Parathyroid adenoma (tissue), 2 donors: ENCODE results near the gene FBXO11.
"Not testable (repeated sequence)": the region's sequence is repeated elsewhere in the genome, so short reads cannot be mapped to it uniquely, and the experiment has no call there.

Source experiments
- H2AFZ ChIP-seq: fragments of 300-600 bp; sonication (generic); one replicate; pipeline ENCODE4 v1.7.0; 2017; ENCODE audit warnings: antibody characterized with exemption, mild to moderate bottlenecking
- H3K27ac ChIP-seq: fragments of 300-600 bp; sonication (generic); one replicate; pipeline ENCODE4 v1.7.0; 2017
- H3K27me3 ChIP-seq: fragments of 300-600 bp; sonication (generic); one replicate; pipeline ENCODE4 v1.7.0; 2017; ENCODE audit warnings: low read length; ENCODE audit not compliant: control insufficient read depth, insufficient read depth
- H3K36me3 ChIP-seq: fragments of 300-600 bp; sonication (generic); one replicate; pipeline ENCODE4 v1.7.0; 2017; ENCODE audit warnings: low read length; ENCODE audit not compliant: control insufficient read depth, insufficient read depth
- H3K4me1 ChIP-seq: fragments of 300-600 bp; sonication (generic); one replicate; pipeline ENCODE4 v1.7.0; 2017; ENCODE audit warnings: control low read depth
- H3K4me2 ChIP-seq: fragments of 300-600 bp; sonication (generic); one replicate; pipeline ENCODE4 v1.7.0; 2017; ENCODE audit warnings: low read length
- H3K4me3 ChIP-seq: fragments of 300-600 bp; sonication (generic); one replicate; pipeline ENCODE4 v1.7.0; 2017; ENCODE audit warnings: low read depth, low read length
- H3K79me2 ChIP-seq: fragments of 300-600 bp; sonication (generic); one replicate; pipeline ENCODE4 v1.7.0; 2017; ENCODE audit warnings: control low read depth
- H3K9ac ChIP-seq: fragments of 300-600 bp; sonication (generic); one replicate; pipeline ENCODE4 v1.7.0; 2017; ENCODE audit warnings: mild to moderate bottlenecking
- H3K9me3 ChIP-seq: fragments of 300-600 bp; sonication (generic); one replicate; pipeline ENCODE4 v1.7.0; 2017; ENCODE audit warnings: low read length; ENCODE audit not compliant: control insufficient read depth
- CTCF ChIP-seq: fragments of 300-600 bp; sonication (generic); IDR thresholded peaks from one replicate; pipeline ENCODE4 v1.7.0; 2017; ENCODE audit warnings: antibody characterized with exemption, mild to moderate bottlenecking
- donor health status: primary hyperparathyroidism.

The FBXO11 gene

GRCh38 chr2:47916412-47916811, 10.1 kb upstream of the FBXO11 start:
- H3K4me2 ChIP-seq, result no peak overlapping the region

DNA sequence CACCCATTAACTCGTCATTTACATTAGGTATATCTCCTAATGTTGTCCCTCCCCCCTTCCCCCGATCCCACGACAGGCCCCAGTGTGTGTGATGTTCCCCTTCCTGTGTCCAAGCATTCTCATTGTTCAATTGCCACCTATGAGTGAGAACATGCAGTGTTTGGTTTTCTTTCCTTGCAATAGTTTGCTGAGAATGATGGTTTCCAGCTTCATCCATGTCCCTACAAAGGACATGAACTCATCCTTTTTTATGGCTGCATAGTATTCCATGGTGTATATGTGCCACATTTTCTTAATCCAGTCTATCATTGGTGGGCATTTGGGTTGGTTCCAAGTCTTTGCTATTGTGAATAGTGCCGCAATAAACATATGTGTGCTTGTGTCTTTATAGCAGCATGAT, 4.4 kb upstream of the FBXO11 start:
- H3K27ac ChIP-seq, H3K4me3 ChIP-seq, H2AFZ ChIP-seq: not testable (repeated sequence)

More at GRCh38 chr2:47916412-47916811, 10.1 kb upstream of the FBXO11 start:
- H3K36me3 ChIP-seq, result no peaks in the 10 kb centered on the region
- H3K4me1 ChIP-seq, result no peaks in the 10 kb centered on the region
- H3K79me2 ChIP-seq, result no peaks in the 10 kb centered on the region
- no peak overlapping the region for H2AFZ ChIP-seq
- H3K27me3 ChIP-seq, result no peaks in the 10 kb centered on the region
- no peak for TF ChIP-seq CTCF
- H3K9ac ChIP-seq, result no peak overlapping the region
- no peak overlapping the region for H3K4me3 ChIP-seq
- H3K9me3 ChIP-seq, result no peaks in the 10 kb centered on the region
- no peak overlapping the region for H3K27ac ChIP-seq

GRCh38 chr2:47908682-47909081, 2.4 kb upstream of the FBXO11 start:
- TF ChIP-seq CTCF, result no peak
- Histone ChIP-seq H3K9me3 (no peaks in the 10 kb centered on the region), H3K4me3 (no peak overlapping the region), H3K27me3 (no peaks in the 10 kb centered on the region), H3K9ac (no peak overlapping the region), H3K36me3 (no peaks in the 10 kb centered on the region), H3K4me2 (no peak overlapping the region), H2AFZ (no peak overlapping the region), H3K4me1 (no peaks in the 10 kb centered on the region), H3K27ac (no peak overlapping the region), H3K79me2 (peaks cover 12% of the 10 kb centered on the region)

More for the DNA sequence above, 4.4 kb upstream of the FBXO11 start:
- H3K79me2 ChIP-seq, H3K9ac ChIP-seq, H3K4me1 ChIP-seq, H3K4me2 ChIP-seq, H3K27me3 ChIP-seq, H3K9me3 ChIP-seq, H3K36me3 ChIP-seq: not testable (repeated sequence)

DNA sequence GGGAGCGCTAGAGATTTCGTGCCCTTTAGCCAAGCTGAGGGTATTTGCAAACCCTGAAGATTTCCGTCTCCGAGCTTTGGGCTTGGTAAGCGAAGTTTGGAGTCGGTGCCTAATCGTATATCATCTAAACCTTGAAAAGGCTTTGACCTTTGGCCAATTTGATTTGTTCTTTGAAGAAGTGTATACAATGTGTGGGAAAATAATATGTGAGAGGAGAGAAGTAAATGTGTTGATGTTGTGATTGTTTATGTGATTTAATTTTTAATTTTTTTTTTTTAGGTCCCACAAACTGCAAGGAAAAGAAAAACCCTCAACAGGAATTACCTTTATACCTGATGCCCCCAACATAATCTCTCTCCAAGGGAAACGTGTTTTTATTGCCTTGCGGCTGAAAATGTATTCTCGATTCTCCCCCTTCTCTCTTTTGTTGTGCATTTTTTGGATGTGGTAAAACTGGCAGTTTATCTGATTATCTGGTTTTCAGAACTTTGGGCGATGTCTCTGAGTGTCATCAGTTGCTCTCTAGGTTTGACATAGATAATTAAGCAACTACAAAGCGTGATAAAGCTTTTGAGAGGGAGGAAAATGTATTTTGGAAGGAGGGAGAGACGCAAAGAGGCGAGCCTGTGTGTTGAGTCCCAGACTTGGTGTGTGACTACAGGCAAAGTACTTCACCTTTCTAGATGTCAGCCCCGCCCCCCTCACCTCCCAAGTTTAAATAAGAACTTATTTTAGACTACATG, 912 bp upstream of the FBXO11 start:
- peak overlapping the region; percentile 89 for H3K4me2 ChIP-seq
- peak overlapping the region; percentile 95 for H3K27ac ChIP-seq
- no peak overlapping the region for H3K9ac ChIP-seq
- H2AFZ ChIP-seq, result peak overlapping the region; percentile 71
- H3K79me2 ChIP-seq, result peaks cover 25% of the 10 kb centered on the region
- no peaks in the 10 kb centered on the region for H3K36me3 ChIP-seq
- TF ChIP-seq CTCF, result no peak
- H3K4me3 ChIP-seq, result peak overlapping the region; percentile 68
- H3K4me1 ChIP-seq, result peaks cover 10% of the 10 kb centered on the region
- no peaks in the 10 kb centered on the region for H3K27me3 ChIP-seq
- H3K9me3 ChIP-seq, result no peaks in the 10 kb centered on the region

- Histone ChIP-seq H3K79me2 (peaks cover 31% of the 10 kb centered on the region), H3K4me1 (peaks cover 10% of the 10 kb centered on the region), H2AFZ (peak overlapping the region; percentile 93), H3K27ac (peak overlapping the region; percentile 95), H3K9ac (peak overlapping the region; percentile 96), H3K9me3 (no peaks in the 10 kb centered on the region), H3K27me3 (no peaks in the 10 kb centered on the region), H3K4me3 (peak overlapping the region; percentile 82), H3K36me3 (no peaks in the 10 kb centered on the region), H3K4me2 (peak overlapping the region; percentile 67)
- TF ChIP-seq CTCF, result no peak
Observed at GRCh38 chr2:47905386-47906156, 727 bp downstream of the FBXO11 start.
